Smooth muscle cell (in vitro differentiated cells): Measurements from ENCODE around the gene MIP. TPM values are rescaled to one million over a fixed set of nuclear protein-coding genes. Genes with fewer than 3 reads are reported as not detected.

Experiments
- DNase-seq: peaks from one replicate; lab custom pipeline; 2025; ENCODE audit not compliant: unreplicated experiment; lab: John Stamatoyannopoulos, UW
- H2AFZ ChIP-seq: fragments of 200-600 bp; sonication (generic); 2 replicates; pipeline ENCODE4 v1.6.0; 2016; ENCODE audit warnings: antibody characterized with exemption, low read depth, mild to moderate bottlenecking
- H3F3A ChIP-seq: fragments of 200-600 bp; sonication (generic); 2 replicates; pipeline ENCODE4 v1.6.0; 2017; ENCODE audit warnings: antibody characterized with exemption, low read depth
- H3K27ac ChIP-seq: fragments of 200-600 bp; sonication (generic); 2 replicates; pipeline ENCODE4 v1.5.1; 2016; ENCODE audit warnings: low read depth, mild to moderate bottlenecking
- H3K27me3 ChIP-seq: fragments of 200-600 bp; sonication (generic); 2 replicates; pipeline ENCODE4 v1.6.1; 2016; ENCODE audit warnings: low read depth, mild to moderate bottlenecking
- H3K36me3 ChIP-seq: fragments of 200-600 bp; sonication (generic); 2 replicates; pipeline ENCODE4 v1.5.1; 2016; ENCODE audit warnings: low read depth
- H3K4me1 ChIP-seq: fragments of 200-600 bp; sonication (generic); 2 replicates; pipeline ENCODE4 v1.5.1; 2016; ENCODE audit warnings: low read depth
- H3K4me2 ChIP-seq: fragments of 200-600 bp; sonication (generic); 2 replicates; pipeline ENCODE4 v1.6.0; 2016; ENCODE audit warnings: mild to moderate bottlenecking
- H3K4me3 ChIP-seq: fragments of 200-600 bp; sonication (generic); 2 replicates; pipeline ENCODE4 v1.5.1; 2016; ENCODE audit warnings: mild to moderate bottlenecking
- H3K79me2 ChIP-seq: fragments of 200-600 bp; sonication (generic); 2 replicates; pipeline ENCODE4 v1.6.0; 2016; ENCODE audit warnings: low read depth, mild to moderate bottlenecking
- H3K9ac ChIP-seq: fragments of 200-600 bp; sonication (generic); 2 replicates; pipeline ENCODE4 v1.6.0; 2016; ENCODE audit warnings: low read depth
- H3K9me3 ChIP-seq: fragments of 200-600 bp; sonication (generic); replicated peaks from 2 replicates; pipeline ENCODE4 v1.5.1; 2016; ENCODE audit warnings: low read depth
- H4K20me1 ChIP-seq: fragments of 200-600 bp; sonication (generic); 2 replicates; pipeline ENCODE4 v1.6.0; 2016; ENCODE audit warnings: low read depth
- CTCF ChIP-seq: fragments of 200-600 bp; sonication (generic); IDR thresholded peaks from 2 replicates; pipeline ENCODE4 v1.5.1; 2017; ENCODE audit warnings: borderline replicate concordance, mild to moderate bottlenecking, antibody characterized with exemption; ENCODE audit not compliant: insufficient read depth, poor library complexity, severe bottlenecking
- WGBS: methylation state at CpG from one replicate; pipeline ENCODE4 v1.1.7; 2016; ENCODE audit warnings: low lambda C conversion rate; 5-methylcytosine and 5-hydroxymethylcytosine counted together
- polyA plus RNA-seq: library from polyadenylated mRNA; unstranded; fragments of >200 nt; fragmentation: Nextera tagmentation; extraction: Ambion mirVana; gene quantifications from 2 replicates; pipeline ENCODE4 v1.2.1, GENCODE V29; 2016
- total RNA-seq: library from RNA; depleted of rRNA; stranded (reverse); fragments of >200 nt; gene quantifications from 2 replicates; pipeline ENCODE4 v1.2.3, GENCODE V29; 2014

MIP gene
- total and polyA plus RNA-seq, 2 experiments from 2014 or later, result not detected

GRCh38 chr12:56469007-56469930, 14.8 kb upstream of the MIP start:
- Histone ChIP-seq H2AFZ (peak overlapping the region; percentile 95), H3F3A (no peaks in the 10 kb centered on the region), H3K4me1 (peaks cover 13% of the 10 kb centered on the region), H3K27ac (peak overlapping the region; percentile 93), H4K20me1 (no peaks in the 10 kb centered on the region), H3K9ac (peak overlapping the region; percentile 91), H3K9me3 (no peaks in the 10 kb centered on the region), H3K27me3 (no peaks in the 10 kb centered on the region), H3K4me2 (peak overlapping the region; percentile 96), H3K36me3 (no peaks in the 10 kb centered on the region), H3K4me3 (peak overlapping the region; percentile 94), H3K79me2 (no peaks in the 10 kb centered on the region)
- DNase-seq, result no peak
- 73% methylated on average over 19 of the region's 19 CpGs for WGBS
- no peak for TF ChIP-seq CTCF

- no peaks in the 10 kb centered on the region for H3K79me2 ChIP-seq
- peak; percentile 69 for DNase-seq
- WGBS, result 2% methylated on average over 43 of the region's 43 CpGs
These were observed 14.0 kb upstream of the MIP start, which contains the start of gene SPRYD4 for GRCh38 chr12:56468216-56469006. Gene SPRYD4 (plus strand): TSS chr12:56468578. CDS start chr12:56468592, 14 bp downstream.

GRCh38 chr12:56462565-56462964, 8.1 kb upstream of the MIP start:
- Histone ChIP-seq H3K4me2 (no peak overlapping the region), H3K27ac (no peak overlapping the region), H3K4me1 (peaks cover 4% of the 10 kb centered on the region), H3K79me2 (no peaks in the 10 kb centered on the region), H4K20me1 (no peaks in the 10 kb centered on the region), H3K9me3 (no peaks in the 10 kb centered on the region), H3K4me3 (no peak overlapping the region), H2AFZ (no peak overlapping the region), H3K36me3 (no peaks in the 10 kb centered on the region), H3K9ac (no peak overlapping the region), H3K27me3 (no peaks in the 10 kb centered on the region), H3F3A (no peaks in the 10 kb centered on the region)
- DNase-seq, result no peak
- TF ChIP-seq CTCF, result no peak

More at GRCh38 chr12:56468216-56469006, 14.0 kb upstream of the MIP start, which contains the start of gene SPRYD4:
- peak; percentile 16 for TF ChIP-seq CTCF
- no peaks in the 10 kb centered on the region for H3K36me3 ChIP-seq
- peak within 1 kb of the TSS; percentile 96 for H3K4me2 ChIP-seq
- H3F3A ChIP-seq, result no peaks in the 10 kb centered on the region
- H3K27me3 ChIP-seq, result no peaks in the 10 kb centered on the region
- H2AFZ ChIP-seq, result peak within 1 kb of the TSS; percentile 95
- H3K9ac ChIP-seq, result peak within 1 kb of the TSS; percentile 91
- H4K20me1 ChIP-seq, result no peaks in the 10 kb centered on the region
- H3K27ac ChIP-seq, result peak within 1 kb of the TSS; percentile 93
- peak within 1 kb of the TSS; percentile 94 for H3K4me3 ChIP-seq
- H3K4me1 ChIP-seq, result peaks cover 13% of the 10 kb centered on the region
- no peaks in the 10 kb centered on the region for H3K9me3 ChIP-seq
